ENCODE measurements around the gene C5orf46.

DNA sequence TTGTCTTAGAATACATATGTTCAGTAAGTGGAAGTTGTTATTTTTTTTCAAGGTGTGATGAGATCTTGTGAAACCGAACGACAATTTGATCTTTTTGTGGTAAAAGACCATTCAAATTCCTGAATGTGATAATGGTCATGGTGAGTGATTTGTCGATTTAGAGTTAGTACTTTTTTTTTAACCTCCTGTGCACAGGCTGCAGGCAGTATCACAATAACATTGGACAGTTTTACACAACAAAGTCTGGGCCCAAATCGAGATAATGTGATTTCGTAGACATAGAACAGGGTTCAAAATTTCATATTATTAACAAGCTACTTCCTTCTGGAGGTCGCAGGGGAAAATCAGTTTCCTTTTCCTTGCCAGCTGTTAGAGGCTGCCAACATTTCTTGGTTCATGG is 48.6 kb upstream of the C5orf46 start:
- no peak for TF ChIP-seq POLR2A (IDR thresholded peaks at IDR 0.05; ENCODE audit: low read length)
- TF ChIP-seq, protein P1, sequence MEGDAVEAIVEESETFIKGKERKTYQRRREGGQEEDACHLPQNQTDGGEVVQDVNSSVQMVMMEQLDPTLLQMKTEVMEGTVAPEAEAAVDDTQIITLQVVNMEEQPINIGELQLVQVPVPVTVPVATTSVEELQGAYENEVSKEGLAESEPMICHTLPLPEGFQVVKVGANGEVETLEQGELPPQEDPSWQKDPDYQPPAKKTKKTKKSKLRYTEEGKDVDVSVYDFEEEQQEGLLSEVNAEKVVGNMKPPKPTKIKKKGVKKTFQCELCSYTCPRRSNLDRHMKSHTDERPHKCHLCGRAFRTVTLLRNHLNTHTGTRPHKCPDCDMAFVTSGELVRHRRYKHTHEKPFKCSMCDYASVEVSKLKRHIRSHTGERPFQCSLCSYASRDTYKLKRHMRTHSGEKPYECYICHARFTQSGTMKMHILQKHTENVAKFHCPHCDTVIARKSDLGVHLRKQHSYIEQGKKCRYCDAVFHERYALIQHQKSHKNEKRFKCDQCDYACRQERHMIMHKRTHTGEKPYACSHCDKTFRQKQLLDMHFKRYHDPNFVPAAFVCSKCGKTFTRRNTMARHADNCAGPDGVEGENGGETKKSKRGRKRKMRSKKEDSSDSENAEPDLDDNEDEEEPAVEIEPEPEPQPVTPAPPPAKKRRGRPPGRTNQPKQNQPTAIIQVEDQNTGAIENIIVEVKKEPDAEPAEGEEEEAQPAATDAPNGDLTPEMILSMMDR (IDR thresholded peaks at IDR 0.05) = no peak
- TF ChIP-seq, protein P2, sequence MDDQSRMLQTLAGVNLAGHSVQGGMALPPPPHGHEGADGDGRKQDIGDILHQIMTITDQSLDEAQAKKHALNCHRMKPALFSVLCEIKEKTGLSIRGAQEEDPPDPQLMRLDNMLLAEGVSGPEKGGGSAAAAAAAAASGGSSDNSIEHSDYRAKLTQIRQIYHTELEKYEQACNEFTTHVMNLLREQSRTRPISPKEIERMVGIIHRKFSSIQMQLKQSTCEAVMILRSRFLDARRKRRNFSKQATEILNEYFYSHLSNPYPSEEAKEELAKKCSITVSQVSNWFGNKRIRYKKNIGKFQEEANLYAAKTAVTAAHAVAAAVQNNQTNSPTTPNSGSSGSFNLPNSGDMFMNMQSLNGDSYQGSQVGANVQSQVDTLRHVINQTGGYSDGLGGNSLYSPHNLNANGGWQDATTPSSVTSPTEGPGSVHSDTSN (IDR thresholded peaks at IDR 0.05) = no peak
- no peak for TF ChIP-seq HOXA7 (CRISPR knock-in tag; IDR thresholded peaks at IDR 0.05)
- no peak for TF ChIP-seq ESRRA (IDR thresholded peaks at IDR 0.05; ENCODE audit: borderline replicate concordance, low read length)
- TF ChIP-seq RFX5 (IDR thresholded peaks at IDR 0.05) = no peak
- TF ChIP-seq EP300 (IDR thresholded peaks at IDR 0.05) = no peak
- TF ChIP-seq EHF (CRISPR knock-in tag; IDR thresholded peaks at IDR 0.05) = no peak
- TF ChIP-seq ZNF302 (CRISPR knock-in tag; IDR thresholded peaks at IDR 0.05) = no peak
- TF ChIP-seq KDM5A (IDR thresholded peaks at IDR 0.05) = no peak
- TF ChIP-seq, protein P3, sequence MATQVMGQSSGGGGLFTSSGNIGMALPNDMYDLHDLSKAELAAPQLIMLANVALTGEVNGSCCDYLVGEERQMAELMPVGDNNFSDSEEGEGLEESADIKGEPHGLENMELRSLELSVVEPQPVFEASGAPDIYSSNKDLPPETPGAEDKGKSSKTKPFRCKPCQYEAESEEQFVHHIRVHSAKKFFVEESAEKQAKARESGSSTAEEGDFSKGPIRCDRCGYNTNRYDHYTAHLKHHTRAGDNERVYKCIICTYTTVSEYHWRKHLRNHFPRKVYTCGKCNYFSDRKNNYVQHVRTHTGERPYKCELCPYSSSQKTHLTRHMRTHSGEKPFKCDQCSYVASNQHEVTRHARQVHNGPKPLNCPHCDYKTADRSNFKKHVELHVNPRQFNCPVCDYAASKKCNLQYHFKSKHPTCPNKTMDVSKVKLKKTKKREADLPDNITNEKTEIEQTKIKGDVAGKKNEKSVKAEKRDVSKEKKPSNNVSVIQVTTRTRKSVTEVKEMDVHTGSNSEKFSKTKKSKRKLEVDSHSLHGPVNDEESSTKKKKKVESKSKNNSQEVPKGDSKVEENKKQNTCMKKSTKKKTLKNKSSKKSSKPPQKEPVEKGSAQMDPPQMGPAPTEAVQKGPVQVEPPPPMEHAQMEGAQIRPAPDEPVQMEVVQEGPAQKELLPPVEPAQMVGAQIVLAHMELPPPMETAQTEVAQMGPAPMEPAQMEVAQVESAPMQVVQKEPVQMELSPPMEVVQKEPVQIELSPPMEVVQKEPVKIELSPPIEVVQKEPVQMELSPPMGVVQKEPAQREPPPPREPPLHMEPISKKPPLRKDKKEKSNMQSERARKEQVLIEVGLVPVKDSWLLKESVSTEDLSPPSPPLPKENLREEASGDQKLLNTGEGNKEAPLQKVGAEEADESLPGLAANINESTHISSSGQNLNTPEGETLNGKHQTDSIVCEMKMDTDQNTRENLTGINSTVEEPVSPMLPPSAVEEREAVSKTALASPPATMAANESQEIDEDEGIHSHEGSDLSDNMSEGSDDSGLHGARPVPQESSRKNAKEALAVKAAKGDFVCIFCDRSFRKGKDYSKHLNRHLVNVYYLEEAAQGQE (IDR thresholded peaks at IDR 0.05) = no peak
- no peak for TF ChIP-seq RAD21 (conservative IDR thresholded peaks at IDR 0.05 in 1 of 2, IDR thresholded peaks at IDR 0.05 in 1 of 2)
- TF ChIP-seq, protein P4, sequence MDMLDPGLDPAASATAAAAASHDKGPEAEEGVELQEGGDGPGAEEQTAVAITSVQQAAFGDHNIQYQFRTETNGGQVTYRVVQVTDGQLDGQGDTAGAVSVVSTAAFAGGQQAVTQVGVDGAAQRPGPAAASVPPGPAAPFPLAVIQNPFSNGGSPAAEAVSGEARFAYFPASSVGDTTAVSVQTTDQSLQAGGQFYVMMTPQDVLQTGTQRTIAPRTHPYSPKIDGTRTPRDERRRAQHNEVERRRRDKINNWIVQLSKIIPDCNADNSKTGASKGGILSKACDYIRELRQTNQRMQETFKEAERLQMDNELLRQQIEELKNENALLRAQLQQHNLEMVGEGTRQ (IDR thresholded peaks at IDR 0.05) = no peak

Data from A549 (cell line).